GM12892 (cell line): ENCODE results near the gene MRPL39.

ENCODE experiments used
- POLR2A ChIP-seq: IDR thresholded peaks from 2 replicates; pipeline ENCODE4 v1.6.1; 2011; ENCODE audit warnings: low read depth, low read length, control low read depth
- POLR2AphosphoS5 ChIP-seq: IDR thresholded peaks from 2 replicates; pipeline ENCODE4 v1.6.1; 2011; ENCODE audit warnings: low read depth, low read length, control low read depth

- TF ChIP-seq POLR2AphosphoS5 (peak; percentile 57; the same call in 1 of the 2 replicates), POLR2A (peak; percentile 44; the same call in 1 of the 2 replicates)
These were observed 40.6 kb downstream of the MRPL39 start for GRCh38 chr21:25566645-25567044.
